HG03060 (cell line): ENCODE results near the gene GPX4.

Experiments used
- ATAC-seq: cut with Tn5 transposase; IDR thresholded peaks from one replicate; pipeline ENCODE4 v1.9.1; 2021; ENCODE audit warnings: low read depth, moderate number of reproducible peaks; ENCODE audit not compliant: unreplicated experiment

GPX4 gene

DNA sequence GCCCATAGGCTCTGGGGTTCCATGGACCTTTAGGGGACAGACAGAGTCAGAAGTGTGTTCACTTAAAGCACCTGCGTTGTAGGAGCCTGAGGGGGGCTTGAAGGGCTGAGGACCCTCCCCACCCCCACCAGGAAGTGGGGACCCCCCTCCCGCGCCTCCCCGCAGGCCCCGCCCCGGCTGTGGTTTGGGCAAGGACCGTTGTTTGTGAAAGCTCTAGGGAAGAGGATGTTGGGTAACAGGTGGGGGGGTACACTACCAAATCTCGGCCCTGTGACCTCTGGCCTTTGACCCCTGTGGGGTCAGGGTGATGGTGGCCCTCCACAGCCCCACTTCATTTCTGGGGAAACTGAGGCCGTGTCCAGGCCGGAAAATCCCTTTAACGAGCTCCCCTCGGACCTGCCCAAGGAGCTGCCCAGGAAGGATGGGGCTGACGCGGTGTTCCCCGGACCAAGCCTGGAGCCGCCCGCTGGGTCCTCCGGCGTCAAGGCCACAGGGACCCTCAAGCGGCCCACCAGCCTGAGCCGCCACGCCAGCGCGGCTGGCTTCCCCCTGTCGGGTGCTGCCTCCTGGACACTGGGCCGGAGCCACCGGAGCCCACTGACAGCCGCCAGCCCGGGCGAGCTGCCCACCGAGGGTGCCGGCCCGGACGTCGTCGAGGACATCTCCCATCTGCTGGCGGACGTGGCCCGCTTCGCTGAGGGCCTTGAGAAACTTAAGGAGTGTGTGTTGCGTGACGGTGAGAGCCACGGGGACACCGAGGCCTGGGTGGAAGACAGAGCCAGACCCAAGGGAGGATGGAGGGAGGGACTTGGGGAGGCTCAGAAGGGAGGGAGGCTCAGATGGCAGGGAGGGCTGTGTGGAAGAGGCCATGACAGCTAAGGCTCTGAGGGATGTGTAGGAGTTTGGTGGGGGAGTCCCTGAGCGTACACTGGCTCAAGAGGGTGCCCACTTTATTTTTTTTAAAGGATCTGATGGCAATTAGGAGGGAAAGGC lies 35.5 kb upstream of the GPX4 start:
- ATAC-seq = no peak

- no peak for ATAC-seq
Observed at GRCh38 chr19:1069009-1069779, 34.6 kb upstream of the GPX4 start.

- ATAC-seq = no peak
Observed at GRCh38 chr19:1070576-1070930, 33.2 kb upstream of the GPX4 start.

GRCh38 chr19:1070931-1071791 lies 32.6 kb upstream of the GPX4 start:
- ATAC-seq = no peak

DNA sequence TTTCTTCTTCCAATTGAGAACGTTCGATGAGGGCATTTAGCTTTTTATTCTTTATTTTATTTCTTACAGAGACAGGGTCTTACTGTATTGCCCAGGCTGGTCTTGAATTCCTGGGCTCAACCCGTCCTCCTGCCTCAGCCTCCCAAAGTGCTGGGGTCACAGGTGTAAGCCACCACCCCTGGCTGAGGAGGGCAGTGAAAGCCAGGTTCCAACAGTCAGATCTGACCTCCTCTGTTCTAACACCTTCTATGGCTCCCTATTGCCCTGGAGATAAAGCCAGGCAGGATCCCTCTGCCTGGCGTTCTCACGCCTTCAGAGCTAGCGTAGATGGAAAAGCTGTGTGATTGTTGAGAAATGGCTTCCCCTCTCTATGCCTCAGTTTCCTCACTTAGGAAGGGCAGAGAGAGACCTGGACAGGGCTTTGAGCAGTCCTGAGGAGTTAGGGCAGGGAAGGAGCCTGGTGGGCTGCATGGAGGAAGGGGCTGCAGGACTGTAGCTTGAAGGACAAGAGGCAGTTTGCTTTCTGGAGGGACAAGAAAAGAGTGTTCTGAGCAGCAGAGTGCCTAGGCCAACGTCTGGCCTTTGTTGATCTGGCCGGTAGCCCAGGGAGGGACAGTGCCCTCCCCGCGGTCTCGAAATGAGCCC lies 31.3 kb upstream of the GPX4 start:
- ATAC-seq = no peak

GRCh38 chr19:1073063-1073955 lies 30.5 kb upstream of the GPX4 start:
- ATAC-seq = no peak

GRCh38 chr19:1073956-1074517 lies 29.8 kb upstream of the GPX4 start:
- no peak for ATAC-seq

GRCh38 chr19:1074544-1075283 lies 29.1 kb upstream of the GPX4 start:
- no peak for ATAC-seq

DNA sequence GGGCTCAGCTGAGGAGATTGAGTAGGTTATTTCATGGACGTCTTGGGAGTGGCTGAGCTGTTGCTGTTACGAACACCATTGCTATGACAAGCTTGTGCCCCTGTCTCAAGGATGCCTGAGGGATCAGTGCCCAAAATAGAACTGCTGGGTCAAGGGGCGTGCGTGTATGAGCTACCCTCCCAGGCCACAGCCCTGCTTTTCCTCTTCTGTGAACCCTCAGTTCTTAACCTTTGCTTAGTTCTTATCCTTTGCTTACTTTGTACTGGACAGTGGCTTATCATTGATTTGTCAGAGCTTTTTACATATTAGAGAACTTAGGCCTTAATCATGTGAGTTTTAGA lies 27.8 kb upstream of the GPX4 start:
- ATAC-seq = no peak

DNA sequence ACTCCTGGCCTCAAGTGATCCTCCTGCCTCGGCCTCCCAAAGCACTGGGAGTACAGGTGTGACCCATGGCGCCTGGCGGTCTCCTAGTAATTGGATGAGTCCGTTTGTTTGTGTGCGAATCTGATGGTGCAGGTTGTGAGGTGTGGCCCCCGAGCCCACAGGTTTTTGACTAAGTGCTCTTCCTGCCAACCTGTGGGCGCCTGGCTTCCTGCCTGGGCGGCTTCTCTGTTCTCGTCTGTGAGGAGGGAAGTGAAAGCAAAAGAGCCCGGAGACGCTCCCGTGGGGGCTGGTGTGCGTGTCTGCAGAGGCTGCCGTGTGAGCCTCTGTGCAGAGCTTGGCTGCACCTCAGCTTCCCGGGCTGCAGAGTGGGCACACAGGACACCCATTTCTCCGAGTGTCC lies 26.8 kb upstream of the GPX4 start:
- ATAC-seq = peak; percentile 40

DNA sequence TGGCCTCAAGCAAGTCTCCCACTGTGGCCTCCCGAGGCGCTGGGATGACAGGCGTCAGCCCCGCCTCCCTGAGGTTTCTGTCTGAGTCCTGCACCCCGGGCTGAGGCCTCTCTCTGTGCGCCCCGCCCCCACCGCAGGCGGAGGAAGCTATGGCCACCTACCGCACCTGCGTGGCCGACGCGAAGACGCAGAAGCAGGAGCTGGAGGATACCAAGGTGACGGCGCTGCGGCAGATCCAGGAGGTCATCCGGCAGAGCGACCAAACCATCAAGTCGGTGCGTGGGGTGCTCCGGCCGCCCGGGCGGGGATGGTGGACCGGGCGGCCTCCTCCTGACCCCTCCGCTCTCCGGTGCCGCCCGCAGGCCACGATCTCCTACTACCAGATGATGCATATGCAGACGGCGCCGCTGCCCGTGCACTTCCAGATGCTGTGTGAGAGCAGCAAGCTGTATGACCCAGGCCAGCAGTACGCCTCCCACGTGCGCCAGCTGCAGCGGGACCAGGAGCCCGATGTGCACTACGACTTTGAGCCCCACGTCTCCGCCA lies 24.2 kb upstream of the GPX4 start:
- no peak for ATAC-seq

GRCh38 chr19:1080360-1081161 lies 23.2 kb upstream of the GPX4 start:
- ATAC-seq = no peak

GRCh38 chr19:1081301-1082164 lies 22.3 kb upstream of the GPX4 start:
- ATAC-seq = no peak

DNA sequence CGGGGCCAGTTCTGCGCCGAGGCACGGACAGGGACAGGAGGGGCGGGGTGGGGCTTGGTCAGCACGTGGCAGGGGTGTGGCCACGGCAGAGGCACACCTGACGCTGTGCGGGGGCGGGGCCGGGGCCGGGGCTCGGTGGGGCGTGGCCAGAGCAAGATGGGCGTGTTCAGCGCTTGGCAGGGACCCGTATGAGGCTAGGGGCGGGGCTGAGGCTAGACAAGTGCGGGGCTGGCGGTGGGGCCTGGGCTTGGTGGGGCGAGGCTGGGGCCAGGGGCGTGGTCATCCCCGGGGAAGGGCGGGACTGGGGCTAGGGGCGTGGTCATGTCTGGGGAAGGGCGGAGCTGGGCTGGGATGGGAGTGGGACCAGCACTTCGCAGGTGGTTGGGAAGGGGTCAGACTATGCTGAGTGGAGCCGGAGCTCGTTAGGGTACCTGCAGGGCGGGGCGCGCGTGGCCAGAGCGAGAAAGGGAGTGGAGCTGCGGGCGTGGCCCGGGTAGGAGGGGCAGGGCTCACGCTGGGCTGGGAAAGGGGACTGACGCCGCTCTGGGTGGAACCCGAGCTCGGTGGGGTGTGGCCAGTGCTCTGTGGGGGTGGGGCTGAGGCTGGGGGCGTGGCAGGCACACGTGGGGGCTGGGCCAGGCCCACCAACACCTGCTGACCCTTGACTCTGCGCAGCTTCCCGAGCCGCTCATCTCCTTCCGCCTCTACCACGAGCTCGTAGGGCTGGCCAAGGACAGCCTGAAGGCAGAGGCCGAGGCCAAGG lies 21.4 kb upstream of the GPX4 start:
- no peak for ATAC-seq

DNA sequence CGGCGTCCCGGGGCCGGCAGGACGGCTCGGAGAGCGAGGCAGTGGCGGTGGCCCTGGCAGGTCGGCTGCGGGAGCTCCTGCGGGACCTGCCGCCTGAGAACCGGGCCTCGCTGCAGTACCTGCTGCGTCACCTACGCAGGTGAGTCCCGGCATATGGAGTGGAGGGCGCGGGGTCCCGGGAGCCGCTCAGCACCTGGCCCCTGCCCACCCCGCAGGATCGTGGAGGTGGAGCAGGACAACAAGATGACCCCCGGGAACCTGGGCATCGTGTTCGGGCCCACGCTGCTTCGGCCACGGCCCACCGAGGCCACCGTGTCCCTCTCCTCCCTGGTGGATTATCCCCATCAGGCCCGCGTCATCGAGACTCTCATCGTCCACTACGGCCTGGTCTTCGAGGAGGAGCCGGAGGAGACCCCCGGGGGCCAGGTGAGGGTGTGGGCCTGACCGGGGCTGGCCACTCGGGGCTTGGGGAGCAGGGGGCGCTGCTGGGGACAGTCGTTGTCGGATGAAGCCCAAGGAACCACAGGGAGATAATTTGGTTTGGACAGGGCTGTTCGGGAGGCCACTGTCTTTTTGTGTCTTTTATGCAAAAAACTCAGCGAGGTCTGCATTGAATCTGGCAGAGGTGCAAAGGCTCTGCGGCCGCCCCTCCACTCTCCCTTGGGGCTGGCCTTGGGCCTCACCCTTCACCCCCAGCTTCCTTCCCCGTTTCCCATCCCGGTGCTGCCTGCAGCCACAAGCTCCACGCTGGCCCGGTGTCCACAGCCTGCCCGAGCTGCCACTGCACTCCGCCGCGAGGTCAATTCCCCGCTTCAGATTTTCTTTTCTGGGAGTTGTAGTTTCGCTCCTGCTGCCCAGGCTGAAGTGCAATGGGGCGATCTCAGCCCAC lies 20.6 kb upstream of the GPX4 start:
- no peak for ATAC-seq
